NT2/D1 (cell line): ENCODE data around the gene KDM4C.

Source experiments
- SUZ12 ChIP-seq: IDR thresholded peaks from 2 replicates; pipeline ENCODE4 v1.6.1; 2011; ENCODE audit not compliant: insufficient read length, insufficient read depth; ENCODE audit errors: extremely low read depth
- YY1 ChIP-seq: IDR thresholded peaks from 2 replicates; pipeline ENCODE4 v1.6.1; 2011; ENCODE audit not compliant: insufficient read length, insufficient read depth
- ZNF274 ChIP-seq: IDR thresholded peaks from 2 replicates; pipeline ENCODE4 v1.6.1; 2011; ENCODE audit warnings: mild to moderate bottlenecking, low read depth, low read length

- TF ChIP-seq YY1 (no peak), ZNF274 (no peak), SUZ12 (no peak)
Observed at GRCh38 chr9:6917162-6917561, 159.4 kb downstream of the KDM4C start.
